Left renal pelvis (tissue), 4 donors: ENCODE data around the gene LARGE1. TPM values are rescaled to one million over a fixed set of nuclear protein-coding genes. Genes with fewer than 3 reads are reported as not detected.

ENCODE experiments used
- DNase-seq, 4 donors: peaks; one replicate each; pipeline ENCODE4 v3.0.0-alpha.2; 2013; ENCODE audit warnings: low read depth in 4 of 4, low spot score in 3 of 4
- polyA plus RNA-seq, 4 donors: library from polyadenylated mRNA; unstranded; fragments of 120-200 nt; gene quantifications; one replicate each; pipeline ENCODE4 v1.2.1, GENCODE V29; 2013; ENCODE audit not compliant: insufficient read length in 4 of 4

The LARGE1 gene
- polyA plus RNA-seq, 4 donors = 25.9 to 29.2 (median 27.4) TPM

- DNase-seq = no peak
Observed at GRCh38 chr22:33625959-33626358, 294.3 kb downstream of the LARGE1 start.

DNA sequence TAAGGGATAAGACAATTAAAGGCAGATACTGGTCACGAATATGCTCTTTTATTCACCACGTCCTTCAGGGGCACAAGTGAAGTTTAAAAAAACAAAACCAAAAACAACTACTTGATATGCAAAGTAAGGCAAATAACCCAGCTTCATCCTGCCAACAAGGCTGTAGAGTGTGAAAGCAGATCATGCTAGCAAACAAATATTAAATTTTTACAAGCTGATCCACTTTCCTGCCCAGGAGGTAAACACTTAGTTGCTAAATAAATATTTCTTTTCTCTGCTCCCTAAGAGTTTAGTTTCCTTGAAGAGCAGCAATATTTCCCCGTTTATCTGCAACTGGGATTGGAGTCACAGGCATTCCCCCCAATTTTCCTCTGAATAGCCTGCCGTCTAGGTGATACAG, 300.2 kb downstream of the LARGE1 start:
- DNase-seq = no peak

DNA sequence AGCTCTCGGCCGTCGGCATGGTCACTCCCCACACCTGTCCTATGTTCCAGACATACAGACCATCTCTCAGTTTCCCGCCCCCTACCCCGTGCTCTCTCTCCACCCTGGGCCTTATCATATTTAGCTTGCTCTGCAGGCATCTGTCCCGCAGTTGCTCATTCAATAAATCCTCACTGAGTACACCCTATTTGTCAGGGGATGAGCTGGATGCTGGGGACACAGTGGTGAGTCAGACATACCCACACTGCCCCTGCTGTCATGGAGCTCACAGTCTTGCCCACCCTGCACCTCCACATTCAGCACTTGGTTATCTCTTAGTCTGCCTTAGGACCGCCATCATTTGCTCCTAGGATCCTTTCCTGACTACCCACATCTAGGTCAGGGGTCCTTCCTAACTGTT, 313.8 kb downstream of the LARGE1 start:
- no peak for DNase-seq

DNA sequence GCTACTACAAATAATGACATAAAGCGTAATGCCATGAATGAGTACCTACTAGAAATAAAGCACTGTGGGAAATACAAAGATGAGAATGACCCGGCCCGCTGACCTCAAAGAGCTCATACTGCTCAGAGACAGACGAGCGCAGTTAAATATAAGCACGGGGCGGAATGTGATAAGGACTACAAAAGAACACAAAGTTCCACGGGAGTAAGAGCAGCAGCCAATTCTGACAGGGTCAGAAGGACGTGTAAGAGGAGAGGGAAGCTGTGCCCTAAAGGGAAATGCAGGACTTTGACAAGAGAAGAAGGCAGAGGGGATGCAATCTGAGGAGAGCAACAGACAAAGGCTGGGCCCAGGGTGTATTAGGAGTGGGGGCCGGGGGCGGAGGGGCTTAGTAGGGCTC, 314.6 kb downstream of the LARGE1 start:
- no peak for DNase-seq

- DNase-seq = no peak
Observed at GRCh38 chr22:33605221-33605620, 315.1 kb downstream of the LARGE1 start.

- DNase-seq = no peak
Observed at GRCh38 chr22:33601062-33601461, 319.2 kb downstream of the LARGE1 start.

DNA sequence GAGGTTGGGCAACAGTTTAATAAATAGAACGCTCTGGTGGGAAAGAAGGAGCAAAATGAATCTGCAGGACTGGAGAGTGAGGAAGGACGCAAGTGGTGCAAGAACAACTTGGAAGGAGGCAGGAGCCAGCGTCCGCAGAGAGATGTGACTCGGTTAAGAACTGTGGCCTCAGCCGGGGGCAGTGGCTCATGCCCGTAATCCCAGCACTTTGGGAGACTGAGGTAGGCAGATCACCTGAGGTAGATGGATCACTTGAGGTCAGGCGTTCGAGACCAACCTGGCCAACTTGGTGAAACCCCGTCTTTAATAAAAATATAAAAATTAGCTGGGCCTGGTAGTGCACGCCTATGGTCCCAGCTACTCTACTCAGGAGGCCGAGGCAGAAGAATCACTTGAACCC, 319.7 kb downstream of the LARGE1 start:
- DNase-seq = no peak

GRCh38 chr22:33600113-33600512, 320.2 kb downstream of the LARGE1 start:
- DNase-seq = no peak

- DNase-seq = no peak
Observed at GRCh38 chr22:33599596-33599995, 320.7 kb downstream of the LARGE1 start.

- DNase-seq = no peak
Observed at GRCh38 chr22:33598821-33599220, 321.5 kb downstream of the LARGE1 start.

- DNase-seq = no peak
Observed at GRCh38 chr22:33597274-33597985, 322.8 kb downstream of the LARGE1 start.

DNA sequence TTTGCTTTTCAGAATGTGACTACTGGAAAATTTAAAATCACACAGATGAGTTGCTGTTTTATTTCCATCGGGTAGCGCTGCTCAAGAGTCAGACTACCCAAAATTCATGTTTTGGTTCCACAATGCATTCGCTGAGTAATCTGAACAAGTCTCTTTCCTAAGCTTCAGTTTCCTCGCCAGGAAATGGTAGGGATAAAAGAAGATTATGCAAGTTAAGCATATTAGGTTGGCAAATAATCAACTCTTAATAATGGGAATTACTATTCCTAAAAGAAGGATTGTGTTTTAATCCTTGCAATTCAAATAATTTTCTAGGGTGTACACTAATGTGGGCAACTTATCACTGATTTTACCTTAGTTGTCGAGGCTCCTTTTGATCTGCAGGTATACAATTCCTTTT, 326.5 kb downstream of the LARGE1 start:
- no peak for DNase-seq

DNA sequence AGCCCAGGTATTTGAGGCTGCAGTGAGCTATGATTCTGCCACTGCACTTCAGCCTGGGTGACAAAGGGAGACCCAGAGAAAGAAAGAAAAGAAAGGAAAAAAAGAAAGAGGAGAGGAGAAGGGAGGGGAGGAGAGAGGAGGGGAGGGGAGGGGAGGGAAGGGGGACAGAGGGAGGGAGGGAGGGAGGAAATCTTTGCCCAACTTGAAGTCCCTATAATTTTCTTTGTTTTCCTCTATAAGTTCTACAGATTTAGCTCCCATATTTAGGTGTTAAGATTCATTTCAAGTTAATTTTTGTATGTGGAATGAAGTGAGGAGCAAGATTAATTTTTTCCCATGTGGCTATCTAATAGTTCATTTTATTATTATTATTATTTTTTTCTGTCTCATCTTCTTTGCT, 328.3 kb downstream of the LARGE1 start:
- no peak for DNase-seq

- no peak for DNase-seq
Observed at GRCh38 chr22:33589297-33589696, 331.0 kb downstream of the LARGE1 start.

GRCh38 chr22:33588860-33589259, 331.4 kb downstream of the LARGE1 start:
- DNase-seq = no peak

DNA sequence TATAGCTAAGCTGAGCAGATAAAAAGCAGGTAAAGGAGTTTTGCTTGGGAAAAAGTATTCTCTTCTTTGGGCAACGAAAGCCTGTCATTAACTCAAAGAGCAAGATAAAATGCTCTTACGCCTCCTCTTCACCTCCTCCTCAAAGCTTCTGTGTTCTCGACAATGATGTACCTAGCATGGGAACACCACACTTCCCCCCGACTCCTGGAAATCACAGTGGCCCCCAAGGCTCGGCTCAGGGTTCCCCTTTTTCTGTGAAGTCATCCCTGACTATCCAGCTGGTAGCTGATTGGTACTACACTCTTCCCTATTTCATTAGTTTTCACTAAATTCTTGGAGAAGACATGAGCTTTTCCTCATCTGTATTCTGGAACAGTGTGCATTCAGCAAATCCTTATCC, 336.1 kb downstream of the LARGE1 start:
- no peak for DNase-seq

GRCh38 chr22:33582822-33583400, 337.4 kb downstream of the LARGE1 start:
- DNase-seq = no peak

- no peak for DNase-seq
Observed at GRCh38 chr22:33580310-33580709, 340.0 kb downstream of the LARGE1 start.

DNA sequence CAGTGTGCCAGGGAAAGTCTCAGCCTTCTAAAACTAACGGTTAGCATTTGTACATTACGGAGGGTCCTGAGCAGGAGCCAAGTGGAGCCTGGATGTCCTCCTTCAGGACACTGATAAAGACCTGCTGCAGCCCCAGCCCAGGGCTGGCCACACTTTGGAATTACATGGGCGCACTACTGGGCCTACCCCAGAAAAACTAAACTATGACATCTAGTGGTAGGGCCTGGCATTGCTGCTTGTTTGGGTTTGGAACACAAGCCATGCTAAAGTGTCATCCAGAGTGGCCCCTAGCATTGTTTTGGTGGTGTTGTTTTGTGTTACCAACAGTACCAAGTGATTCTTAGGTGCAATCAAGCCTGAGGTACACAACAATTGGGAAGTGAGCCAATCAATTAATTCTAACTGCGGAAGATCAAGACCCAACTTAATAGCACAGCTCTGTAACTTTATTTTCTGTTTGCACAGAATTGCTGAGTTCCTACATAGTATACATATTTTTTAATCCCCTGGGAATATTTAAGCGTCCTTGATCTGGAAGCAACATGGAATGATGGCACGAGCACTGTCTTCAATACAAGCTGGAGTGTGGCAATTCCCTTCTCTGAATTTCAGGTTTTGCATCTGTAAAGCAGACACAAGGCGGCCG, 340.7 kb downstream of the LARGE1 start:
- DNase-seq = no peak

DNA sequence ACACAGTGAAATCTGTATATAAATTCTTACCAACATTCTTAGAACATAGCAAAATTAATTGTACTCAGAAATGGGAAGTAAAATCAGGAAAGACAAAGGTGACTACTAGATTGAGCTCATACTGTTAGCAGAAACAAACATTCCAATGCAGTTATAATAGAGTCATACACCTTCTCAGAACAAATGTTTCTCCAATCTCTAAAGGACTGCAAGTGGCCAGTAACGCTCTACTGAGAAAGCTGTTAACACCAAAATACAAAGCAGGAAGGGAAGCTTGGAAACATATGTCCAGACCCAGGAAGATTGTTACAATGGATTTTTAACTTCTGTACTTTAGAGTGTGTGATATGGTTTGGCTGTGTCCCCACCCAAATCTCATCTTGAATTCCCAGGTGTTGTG, 341.5 kb downstream of the LARGE1 start:
- no peak for DNase-seq

DNA sequence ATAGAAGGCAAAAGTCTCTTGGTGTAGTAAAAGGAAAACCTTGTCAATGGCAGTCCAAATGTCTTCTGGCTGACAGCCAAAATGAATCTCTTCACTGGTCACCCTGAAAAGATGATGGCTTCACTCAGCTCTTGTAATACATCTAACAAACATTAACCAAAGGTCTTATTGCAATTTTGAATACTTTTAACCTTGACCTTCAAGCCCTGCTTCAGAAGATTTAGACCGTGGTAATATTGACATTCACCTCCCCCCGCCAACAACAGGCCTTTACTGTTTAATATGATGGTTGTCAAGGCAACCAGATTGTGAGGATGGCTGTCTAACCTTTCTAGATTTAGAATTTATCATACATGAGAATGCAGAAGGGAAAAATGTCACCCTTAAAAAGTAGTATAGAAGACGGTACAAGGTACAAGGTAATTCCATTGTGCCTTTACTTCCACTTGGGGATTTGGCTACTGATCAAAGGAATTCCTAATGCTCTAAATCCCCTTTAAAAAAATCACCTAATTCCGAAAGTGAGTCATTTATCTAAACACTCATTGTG, 342.3 kb downstream of the LARGE1 start:
- DNase-seq = no peak

DNA sequence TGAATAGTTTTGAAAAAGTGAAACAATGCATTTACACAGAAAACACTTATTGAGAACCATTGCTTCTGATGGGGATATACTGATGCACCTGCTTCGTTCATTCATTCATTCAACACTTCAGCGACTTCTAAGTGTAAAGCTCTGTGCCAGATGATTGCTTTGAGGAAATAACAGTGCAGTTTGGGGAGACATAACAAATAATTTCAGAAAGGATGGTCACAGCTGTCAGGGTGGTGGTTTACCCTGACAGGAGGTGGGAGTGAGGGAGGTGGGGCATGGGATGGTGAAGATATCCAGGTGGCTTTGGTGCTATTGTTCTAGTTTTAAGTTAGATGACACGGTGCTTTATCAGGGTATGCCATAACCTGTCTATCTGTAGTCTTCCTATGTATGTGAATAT, 344.1 kb downstream of the LARGE1 start:
- no peak for DNase-seq
